ENCODE measurements around the gene CAMSAP1.

CAMSAP1 gene

GRCh38 chr9:135888766-135889394 lies 18.5 kb downstream of the CAMSAP1 start:
- Histone ChIP-seq H3K4me2 (ENCODE audit: low read length) (no peak overlapping the region), H3K27ac (ENCODE audit: low read depth, low read length, poor library complexity, severe bottlenecking) (no peak overlapping the region), H2AFZ (ENCODE audit: low read length) (no peak overlapping the region), H3K4me3 (ENCODE audit: low read depth, low read length, poor library complexity, severe bottlenecking) (no peak overlapping the region), H3K9me3 (ENCODE audit: low read length) (no peaks in the 10 kb centered on the region), H3K9ac (ENCODE audit: low read length) (no peak overlapping the region), H3K9me2 (ENCODE audit: low read depth, low read length) (no peaks in the 10 kb centered on the region), H3F3A (ENCODE audit: insufficient read depth, low read length) (no peaks in the 10 kb centered on the region), H3K27me3 (ENCODE audit: insufficient read depth, low read length) (no peaks in the 10 kb centered on the region), H3K79me2 (ENCODE audit: insufficient read depth, low read length) (no peaks in the 10 kb centered on the region), H3K4me1 (ENCODE audit: insufficient read depth, low read length, severe bottlenecking) (peaks cover 16% of the 10 kb centered on the region), H3K36me3 (ENCODE audit: insufficient read depth, low read length) (no peaks in the 10 kb centered on the region), H4K20me1 (ENCODE audit: insufficient read depth, low read length) (peaks cover 6% of the 10 kb centered on the region; the same call in 1 of the 2 replicates)
- TF ChIP-seq, protein P1, sequence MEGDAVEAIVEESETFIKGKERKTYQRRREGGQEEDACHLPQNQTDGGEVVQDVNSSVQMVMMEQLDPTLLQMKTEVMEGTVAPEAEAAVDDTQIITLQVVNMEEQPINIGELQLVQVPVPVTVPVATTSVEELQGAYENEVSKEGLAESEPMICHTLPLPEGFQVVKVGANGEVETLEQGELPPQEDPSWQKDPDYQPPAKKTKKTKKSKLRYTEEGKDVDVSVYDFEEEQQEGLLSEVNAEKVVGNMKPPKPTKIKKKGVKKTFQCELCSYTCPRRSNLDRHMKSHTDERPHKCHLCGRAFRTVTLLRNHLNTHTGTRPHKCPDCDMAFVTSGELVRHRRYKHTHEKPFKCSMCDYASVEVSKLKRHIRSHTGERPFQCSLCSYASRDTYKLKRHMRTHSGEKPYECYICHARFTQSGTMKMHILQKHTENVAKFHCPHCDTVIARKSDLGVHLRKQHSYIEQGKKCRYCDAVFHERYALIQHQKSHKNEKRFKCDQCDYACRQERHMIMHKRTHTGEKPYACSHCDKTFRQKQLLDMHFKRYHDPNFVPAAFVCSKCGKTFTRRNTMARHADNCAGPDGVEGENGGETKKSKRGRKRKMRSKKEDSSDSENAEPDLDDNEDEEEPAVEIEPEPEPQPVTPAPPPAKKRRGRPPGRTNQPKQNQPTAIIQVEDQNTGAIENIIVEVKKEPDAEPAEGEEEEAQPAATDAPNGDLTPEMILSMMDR (IDR thresholded peaks at IDR 0.05; ENCODE audit: low read length) = no peak
- TF ChIP-seq EZH2 (IDR thresholded peaks at IDR 0.05; ENCODE audit: borderline replicate concordance, low read length) = no peak

GRCh38 chr9:135888126-135888765 lies 19.1 kb downstream of the CAMSAP1 start:
- Histone ChIP-seq H3K4me2 (ENCODE audit: low read length) (peak overlapping the region; percentile 45), H4K20me1 (ENCODE audit: insufficient read depth, low read length) (peaks cover 6% of the 10 kb centered on the region; the same call in 1 of the 2 replicates), H3K27ac (ENCODE audit: low read depth, low read length, poor library complexity, severe bottlenecking) (no peak overlapping the region), H3F3A (ENCODE audit: insufficient read depth, low read length) (no peaks in the 10 kb centered on the region), H3K9me3 (ENCODE audit: low read length) (no peaks in the 10 kb centered on the region), H3K4me3 (ENCODE audit: low read depth, low read length, poor library complexity, severe bottlenecking) (no peak overlapping the region), H3K36me3 (ENCODE audit: insufficient read depth, low read length) (no peaks in the 10 kb centered on the region), H2AFZ (ENCODE audit: low read length) (no peak overlapping the region), H3K9me2 (ENCODE audit: low read depth, low read length) (no peaks in the 10 kb centered on the region), H3K4me1 (ENCODE audit: insufficient read depth, low read length, severe bottlenecking) (peaks cover 16% of the 10 kb centered on the region), H3K27me3 (ENCODE audit: insufficient read depth, low read length) (no peaks in the 10 kb centered on the region), H3K79me2 (ENCODE audit: insufficient read depth, low read length) (no peaks in the 10 kb centered on the region), H3K9ac (ENCODE audit: low read length) (no peak overlapping the region)
- no peak for TF ChIP-seq EZH2 (IDR thresholded peaks at IDR 0.05; ENCODE audit: borderline replicate concordance, low read length)
- TF ChIP-seq, protein P1 (IDR thresholded peaks at IDR 0.05; ENCODE audit: low read length) = no peak

DNA sequence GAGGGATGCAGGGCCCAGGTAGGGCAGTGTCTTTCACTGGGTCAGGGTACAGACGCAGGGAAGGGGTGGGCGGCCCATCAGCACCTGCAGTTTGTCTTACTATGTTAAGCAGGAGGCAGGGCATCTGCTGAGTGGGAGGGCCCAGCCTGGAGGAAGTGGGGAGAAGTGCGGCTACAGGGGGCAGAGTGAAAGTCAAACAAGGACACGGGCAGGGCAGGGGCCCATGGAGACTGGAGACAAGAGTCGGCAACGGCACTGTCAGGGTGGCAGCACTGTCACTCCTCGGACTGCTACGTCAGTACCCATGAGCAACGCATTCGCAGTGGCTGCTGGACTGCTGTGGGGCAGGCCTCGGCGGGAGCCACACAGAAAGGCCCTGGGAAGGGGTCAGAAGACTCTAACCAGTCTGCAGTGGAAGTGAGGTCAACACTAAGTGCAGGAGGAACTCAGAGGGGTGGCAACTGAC lies 19.7 kb downstream of the CAMSAP1 start:
- Histone ChIP-seq H4K20me1 (ENCODE audit: insufficient read depth, low read length) (peaks cover 6% of the 10 kb centered on the region; the same call in 1 of the 2 replicates), H3K9ac (ENCODE audit: low read length) (no peak overlapping the region; the same call in 1 of the 2 replicates), H3K4me2 (ENCODE audit: low read length) (peak overlapping the region; percentile 45), H3K79me2 (ENCODE audit: insufficient read depth, low read length) (no peaks in the 10 kb centered on the region), H2AFZ (ENCODE audit: low read length) (no peak overlapping the region), H3K36me3 (ENCODE audit: insufficient read depth, low read length) (0 out of 2 replicates have a peak, but pooled peaks cover under 1% of the 10 kb centered on the region), H3F3A (ENCODE audit: insufficient read depth, low read length) (no peaks in the 10 kb centered on the region), H3K4me1 (ENCODE audit: insufficient read depth, low read length, severe bottlenecking) (peaks cover 16% of the 10 kb centered on the region), H3K27ac (ENCODE audit: low read depth, low read length, poor library complexity, severe bottlenecking) (no peak overlapping the region), H3K4me3 (ENCODE audit: low read depth, low read length, poor library complexity, severe bottlenecking) (peak overlapping the region; percentile 26), H3K9me2 (ENCODE audit: low read depth, low read length) (no peaks in the 10 kb centered on the region), H3K9me3 (ENCODE audit: low read length) (no peaks in the 10 kb centered on the region), H3K27me3 (ENCODE audit: insufficient read depth, low read length) (no peaks in the 10 kb centered on the region)
- no peak for TF ChIP-seq EZH2 (IDR thresholded peaks at IDR 0.05; ENCODE audit: borderline replicate concordance, low read length)
- TF ChIP-seq, protein P1 (IDR thresholded peaks at IDR 0.05; ENCODE audit: low read length) = no peak
